Measurements from ENCODE around the gene TICAM2. TPM values are rescaled to one million over a fixed set of nuclear protein-coding genes. Genes with fewer than 3 reads are reported as not detected.
A peak's percentile ranks its signal among the peaks of the same experiment; 100 is the strongest.

TICAM2 gene
- total RNA-seq, 2 experiments from 2014 or later = 0.27 to 0.96 TPM

DNA sequence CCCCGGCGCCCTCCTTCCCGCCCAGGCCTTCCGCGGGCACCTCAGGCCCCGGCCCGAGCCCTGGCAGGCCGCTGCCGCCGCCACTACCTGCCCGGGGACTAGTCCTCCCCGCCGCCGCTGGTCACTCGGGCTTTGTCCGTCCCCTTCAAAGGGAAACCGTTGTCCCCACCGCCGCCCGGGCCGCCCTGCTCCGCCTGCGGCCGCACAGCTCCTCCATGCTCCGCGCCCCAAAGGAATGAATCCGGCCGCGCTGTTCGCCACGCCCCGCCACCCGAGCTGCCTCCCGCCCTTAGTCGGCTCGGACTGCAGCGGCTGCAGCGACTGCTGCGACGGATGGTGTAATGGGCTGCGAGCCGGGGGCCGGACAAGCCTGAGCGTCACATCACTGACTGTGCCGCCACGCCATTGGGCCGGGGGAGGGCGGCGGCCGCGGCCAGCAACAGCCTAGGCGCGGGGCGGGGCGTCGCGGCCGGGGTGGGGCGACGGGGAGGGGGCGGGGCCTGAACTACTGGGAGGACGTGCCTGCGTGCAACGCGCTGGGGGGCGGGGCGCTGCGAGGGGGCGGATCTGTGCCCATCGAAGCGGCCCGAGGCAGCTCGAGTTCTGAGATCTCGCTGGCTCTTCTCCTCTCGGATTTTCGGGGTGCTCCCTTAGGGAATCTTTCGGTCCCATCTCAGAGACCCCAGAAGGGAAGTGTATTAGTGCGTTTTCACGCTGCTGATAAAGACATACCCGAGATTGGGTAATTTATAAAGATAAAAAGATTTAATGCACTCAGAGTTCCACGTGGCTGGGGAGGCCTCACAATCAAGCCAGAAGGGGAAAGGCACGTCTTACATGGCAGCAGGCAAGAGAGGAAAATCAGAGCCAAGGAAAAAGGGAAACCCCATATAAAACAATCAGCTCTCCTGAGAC is 57.6 kb downstream of the TICAM2 start, which contains the start of gene FEM1C:
Gene FEM1C (minus strand): TSS at position 340 of the 915 bp plus-strand sequence. CDS start 1,282 bp downstream, outside the sequence.
- CTCF ChIA-PET = interaction anchor here (1.0 to 1.8 kb wide), 5 partner anchors 10 to 235 kb away, joined by 3 to 14 read pairs (median 3); no protein-coding TSS in a partner anchor
- no peak for TF ChIP-seq CTCF (IDR thresholded peaks at IDR 0.05)
- Mint-ChIP-seq H3K36me3 (ENCODE audit: low read depth) (peaks cover 51% of the 10 kb centered on the region), H3K27ac (peak within 1 kb of the TSS; percentile 99), H3K27me3 (no peaks in the 10 kb centered on the region), H3K4me3 (peak within 1 kb of the TSS; percentile 96), H3K4me1 (ENCODE audit: low read depth) (peaks cover 39% of the 10 kb centered on the region), H3K9me3 (peaks cover 7% of the 10 kb centered on the region)
- DNase-seq (peak; percentile 99), ATAC-seq (peak; percentile 95)
- intact Hi-C loops (cut with micrococcal nuclease) = loop anchor here (5.0 kb wide), 2 partner anchors 78 to 82 kb away; no protein-coding TSS in a partner anchor
- POLR2A ChIA-PET = interaction anchor here (0.7 to 1.7 kb wide), 17 partner anchors 10 to 299 kb away, joined by 3 to 8 read pairs (median 3); partner anchors contain the start of gene TMED7

GRCh38 chr5:115544043-115544435 is 58.2 kb downstream of the TICAM2 start:
- Mint-ChIP-seq H3K4me1 (ENCODE audit: low read depth) (peaks cover 42% of the 10 kb centered on the region), H3K4me3 (peak overlapping the region; percentile 96), H3K9me3 (peaks cover 7% of the 10 kb centered on the region), H3K27me3 (no peaks in the 10 kb centered on the region), H3K27ac (peak overlapping the region; percentile 99), H3K36me3 (ENCODE audit: low read depth) (peaks cover 58% of the 10 kb centered on the region)
- TF ChIP-seq CTCF (IDR thresholded peaks at IDR 0.05) = no peak
- intact Hi-C loops (cut with micrococcal nuclease) = loop anchor here (5.0 kb wide), 1 partner anchor 82 kb away; no protein-coding TSS in a partner anchor
- ChIA-PET CTCF (interaction anchor here (0.8 to 1.8 kb wide), 8 partner anchors 9 to 524 kb away, joined by 3 to 14 read pairs (median 3); no protein-coding TSS in a partner anchor), POLR2A (interaction anchor here (0.7 to 1.7 kb wide), 14 partner anchors 11 to 297 kb away, joined by 3 to 8 read pairs (median 3); partner anchors contain the start of gene TMED7)
- DNase-seq (peak; percentile 63), ATAC-seq (peak; percentile 16)

GRCh38 chr5:115543365-115544042 is 58.8 kb downstream of the TICAM2 start:
- TF ChIP-seq CTCF (IDR thresholded peaks at IDR 0.05) = no peak
- Mint-ChIP-seq H3K9me3 (peaks cover 7% of the 10 kb centered on the region), H3K36me3 (ENCODE audit: low read depth) (peaks cover 63% of the 10 kb centered on the region), H3K4me3 (peak overlapping the region; percentile 96), H3K4me1 (ENCODE audit: low read depth) (peaks cover 47% of the 10 kb centered on the region), H3K27ac (peak overlapping the region; percentile 99), H3K27me3 (no peaks in the 10 kb centered on the region)
- ATAC-seq = peak; percentile 19
- POLR2A ChIA-PET = interaction anchor here (0.7 to 1.7 kb wide), 15 partner anchors 9 to 297 kb away, joined by 3 to 8 read pairs (median 3); partner anchors contain the start of gene TMED7
- peak; percentile 62 for DNase-seq
- intact Hi-C loops (cut with micrococcal nuclease) = loop anchor here (5.0 kb wide), 1 partner anchor 81 kb away; no protein-coding TSS in a partner anchor
- CTCF ChIA-PET = interaction anchor here (0.8 to 1.8 kb wide), 11 partner anchors 9 to 525 kb away, joined by 3 to 14 read pairs (median 3); partner anchors contain the start of gene TMED7

DNA sequence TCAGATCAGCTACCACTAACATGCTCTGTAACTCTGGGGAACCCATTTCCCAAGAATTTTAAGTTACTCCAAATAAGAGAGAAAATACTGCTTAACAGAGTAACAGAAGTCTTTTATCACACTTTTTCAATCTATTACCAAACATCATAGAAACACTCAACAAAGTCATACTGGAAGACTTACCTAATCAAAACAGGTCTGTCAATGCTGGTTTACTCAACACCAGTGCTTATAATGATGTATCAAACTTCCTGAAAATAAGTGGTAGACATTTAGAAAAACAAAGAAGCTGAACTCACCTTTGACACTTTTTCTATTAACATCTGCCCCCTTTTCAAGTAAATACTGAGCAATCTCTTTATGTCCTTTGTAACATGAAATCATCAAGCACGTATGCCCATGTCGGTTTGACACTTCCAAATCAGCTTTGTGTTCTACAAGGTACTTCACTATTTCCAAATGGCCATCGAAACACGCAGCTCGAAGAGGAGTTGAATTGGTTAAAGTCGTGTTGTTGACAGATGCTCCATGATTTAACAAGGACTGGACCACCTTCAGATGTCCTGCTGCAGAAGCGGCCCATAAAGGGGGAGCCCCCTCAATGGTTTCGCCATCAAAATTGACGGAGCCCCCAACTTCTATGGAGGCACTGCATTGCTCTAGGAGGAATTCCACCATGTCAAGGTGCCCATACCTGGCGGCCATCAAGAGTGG is 59.5 kb downstream of the TICAM2 start:
- Mint-ChIP-seq H3K27ac (peak overlapping the region; percentile 99), H3K4me3 (peak overlapping the region; percentile 96), H3K27me3 (no peaks in the 10 kb centered on the region), H3K36me3 (ENCODE audit: low read depth) (peaks cover 69% of the 10 kb centered on the region), H3K4me1 (ENCODE audit: low read depth) (peaks cover 53% of the 10 kb centered on the region), H3K9me3 (peaks cover 7% of the 10 kb centered on the region)
- intact Hi-C loops (cut with micrococcal nuclease) = loop anchor here (5.0 kb wide), 1 partner anchor 81 kb away; no protein-coding TSS in a partner anchor
- POLR2A ChIA-PET = interaction anchor here (1.3 to 1.7 kb wide), 6 partner anchors 9 to 298 kb away, joined by 3 to 8 read pairs (median 4); no protein-coding TSS in a partner anchor
- CTCF ChIA-PET = interaction anchor here (0.8 to 1.8 kb wide), 7 partner anchors 26 to 288 kb away, joined by 3 to 14 read pairs (median 3); partner anchors contain the start of gene TMED7
- TF ChIP-seq CTCF (IDR thresholded peaks at IDR 0.05) = no peak
- ATAC-seq = no peak
- no peak for DNase-seq

Measured in activated CD8-positive, alpha-beta T cell treated with anti-CD3 and anti-CD28 coated beads for 36 hours (primary cell).